Measurements from ENCODE around the gene PIGU. TPM values are rescaled to one million over a fixed set of nuclear protein-coding genes. Genes with fewer than 3 reads are reported as not detected.

The PIGU gene
- total and polyA plus RNA-seq, 3 experiments from 2014 or later: 24.9 to 33.0 (median 26.3) TPM

- Mint-ChIP-seq H3K4me1 (peaks cover 21 to 49% (median 36%) of the 10 kb centered on the region in 3 donors), H3K27ac (peak overlapping the region; percentile 50 to 97 (median 93)), H3K9me3 (no peaks in the 10 kb centered on the region), H3K36me3 (peaks cover 0 to 51% (median 18%) of the 10 kb centered on the region in 3 donors), H3K27me3 (peaks cover 0 to 2% of the 10 kb centered on the region in 2 donors), H3K4me3 (peak overlapping the region in 6 of 7 donors; percentile 42 to 75 (median 60))
- no peak for DNase-seq
- POLR2A ChIA-PET: no interaction called here
- Histone ChIP-seq H3K27ac (ENCODE audit: low read depth, low read length) (peak overlapping the region; percentile 48), H3K27me3 (ENCODE audit: insufficient read depth, low read length, poor library complexity, severe bottlenecking) (no peaks in the 10 kb centered on the region), H3K4me3 (ENCODE audit: low read length) (no peak overlapping the region), H3K36me3 (ENCODE audit: insufficient read depth, low read length) (peaks cover 21% of the 10 kb centered on the region), H3K9me3 (ENCODE audit: low read length) (no peaks in the 10 kb centered on the region), H3K4me1 (ENCODE audit: insufficient read depth, low read length) (peaks cover 13% of the 10 kb centered on the region)
- CTCF ChIA-PET: interaction anchor here (0.8 to 2.0 kb wide), 5 partner anchors 21 to 229 kb away, joined by 3 to 4 read pairs (median 3); no protein-coding TSS in a partner anchor
Measured at GRCh38 chr20:34540596-34541263, 136.2 kb downstream of the PIGU start.

- H3K4me1 Mint-ChIP-seq: peaks cover 20 to 48% (median 35%) of the 10 kb centered on the region in 3 donors
- peaks cover 13% of the 10 kb centered on the region for H3K4me1 ChIP-seq (ENCODE audit: insufficient read depth, low read length)
- no peaks in the 10 kb centered on the region for H3K27me3 ChIP-seq (ENCODE audit: insufficient read depth, low read length, poor library complexity, severe bottlenecking)
- no peaks in the 10 kb centered on the region for H3K9me3 Mint-ChIP-seq
- POLR2A ChIA-PET: no interaction called here
- no peaks in the 10 kb centered on the region for H3K27me3 Mint-ChIP-seq
- peaks cover 31% of the 10 kb centered on the region for H3K36me3 ChIP-seq (ENCODE audit: insufficient read depth, low read length)
- H3K27ac Mint-ChIP-seq: peak overlapping the region in 4 of 8 donors; percentile 43 to 90 (median 76)
- H3K4me3 ChIP-seq (ENCODE audit: low read length): no peak overlapping the region
- no peak for DNase-seq
- H3K4me3 Mint-ChIP-seq: no peak overlapping the region
- peaks cover 0 to 61% (median 23%) of the 10 kb centered on the region in 3 donors for H3K36me3 Mint-ChIP-seq
- CTCF ChIA-PET: interaction anchor here (0.7 to 2.0 kb wide), 5 partner anchors 10 to 230 kb away, joined by 3 to 9 read pairs (median 4); no protein-coding TSS in a partner anchor
- no peak overlapping the region for H3K27ac ChIP-seq (ENCODE audit: low read depth, low read length)
- H3K9me3 ChIP-seq (ENCODE audit: low read length): no peaks in the 10 kb centered on the region
Measured at GRCh38 chr20:34539756-34540155, 137.1 kb downstream of the PIGU start.

GRCh38 chr20:34538671-34539123 lies 138.2 kb downstream of the PIGU start:
- Mint-ChIP-seq H3K9me3 (no peaks in the 10 kb centered on the region), H3K36me3 (peaks cover 0 to 69% (median 24%) of the 10 kb centered on the region in 3 donors), H3K4me3 (no peak overlapping the region), H3K27me3 (no peaks in the 10 kb centered on the region), H3K4me1 (peaks cover 18 to 38% (median 25%) of the 10 kb centered on the region in 3 donors), H3K27ac (peak overlapping the region in 6 of 8 donors; percentile 56 to 80 (median 69))
- no peak overlapping the region for H3K27ac ChIP-seq (ENCODE audit: low read depth, low read length)
- no peak overlapping the region for H3K4me3 ChIP-seq (ENCODE audit: low read length)
- no peaks in the 10 kb centered on the region for H3K9me3 ChIP-seq (ENCODE audit: low read length)
- H3K36me3 ChIP-seq (ENCODE audit: insufficient read depth, low read length): peaks cover 37% of the 10 kb centered on the region
- peak; percentile 25 to 69 (median 38) for DNase-seq
- ChIA-PET CTCF (interaction anchor here (0.9 to 2.8 kb wide), 9 partner anchors 9 to 231 kb away, joined by 3 to 20 read pairs (median 4); partner anchors contain the start of gene DYNLRB1), POLR2A (interaction anchor here (0.6 kb wide), 1 partner anchor 38 kb away, joined by 3 read pairs; no protein-coding TSS in a partner anchor)
- H3K4me1 ChIP-seq (ENCODE audit: insufficient read depth, low read length): peaks cover 13% of the 10 kb centered on the region
- H3K27me3 ChIP-seq (ENCODE audit: insufficient read depth, low read length, poor library complexity, severe bottlenecking): no peaks in the 10 kb centered on the region

- CTCF ChIA-PET: interaction anchor here (0.9 to 2.8 kb wide), 9 partner anchors 15 to 232 kb away, joined by 3 to 20 read pairs (median 4); partner anchors contain the start of gene DYNLRB1
- Histone ChIP-seq H3K27ac (ENCODE audit: low read depth, low read length) (no peak overlapping the region), H3K4me3 (ENCODE audit: low read length) (no peak overlapping the region), H3K9me3 (ENCODE audit: low read length) (no peaks in the 10 kb centered on the region), H3K4me1 (ENCODE audit: insufficient read depth, low read length) (peaks cover 13% of the 10 kb centered on the region), H3K36me3 (ENCODE audit: insufficient read depth, low read length) (peaks cover 41% of the 10 kb centered on the region), H3K27me3 (ENCODE audit: insufficient read depth, low read length, poor library complexity, severe bottlenecking) (no peaks in the 10 kb centered on the region)
- no peak for DNase-seq
- peak overlapping the region in 1 of 8 donors; percentile 63 for H3K27ac Mint-ChIP-seq
- H3K9me3 Mint-ChIP-seq: no peaks in the 10 kb centered on the region
- no peak overlapping the region for H3K4me3 Mint-ChIP-seq
- peaks cover 0 to 77% (median 24%) of the 10 kb centered on the region in 3 donors for H3K36me3 Mint-ChIP-seq
- peaks cover 18 to 34% (median 19%) of the 10 kb centered on the region in 3 donors for H3K4me1 Mint-ChIP-seq
- no peaks in the 10 kb centered on the region for H3K27me3 Mint-ChIP-seq
- POLR2A ChIA-PET: no interaction called here
Measured at GRCh38 chr20:34537651-34538050, 139.2 kb downstream of the PIGU start.

- Histone ChIP-seq H3K9me3 (ENCODE audit: low read length) (no peaks in the 10 kb centered on the region), H3K4me3 (ENCODE audit: low read length) (no peak overlapping the region), H3K36me3 (ENCODE audit: insufficient read depth, low read length) (peaks cover 41% of the 10 kb centered on the region), H3K27me3 (ENCODE audit: insufficient read depth, low read length, poor library complexity, severe bottlenecking) (no peaks in the 10 kb centered on the region), H3K4me1 (ENCODE audit: insufficient read depth, low read length) (peaks cover 12% of the 10 kb centered on the region), H3K27ac (ENCODE audit: low read depth, low read length) (no peak overlapping the region)
- H3K36me3 Mint-ChIP-seq: peaks cover 0 to 79% (median 24%) of the 10 kb centered on the region in 3 donors
- POLR2A ChIA-PET: no interaction called here
- no peak overlapping the region for H3K4me3 Mint-ChIP-seq
- H3K27ac Mint-ChIP-seq: peak overlapping the region in 1 of 8 donors; percentile 63
- CTCF ChIA-PET: interaction anchor here (0.9 to 2.8 kb wide), 6 partner anchors 14 to 233 kb away, joined by 3 to 20 read pairs (median 5); no protein-coding TSS in a partner anchor
- no peaks in the 10 kb centered on the region for H3K27me3 Mint-ChIP-seq
- DNase-seq: peak in 2 of 5 donors; percentile 28 to 64
- no peaks in the 10 kb centered on the region for H3K9me3 Mint-ChIP-seq
- H3K4me1 Mint-ChIP-seq: peaks cover 18 to 30% (median 18%) of the 10 kb centered on the region in 3 donors
Measured at GRCh38 chr20:34536798-34537394, 140.0 kb downstream of the PIGU start.

- Mint-ChIP-seq H3K27me3 (no peaks in the 10 kb centered on the region), H3K36me3 (peaks cover 0 to 80% (median 18%) of the 10 kb centered on the region in 3 donors), H3K4me3 (no peak overlapping the region), H3K4me1 (peaks cover 14 to 27% (median 16%) of the 10 kb centered on the region in 3 donors), H3K27ac (peak overlapping the region in 6 of 8 donors; percentile 50 to 94 (median 64)), H3K9me3 (no peaks in the 10 kb centered on the region)
- Histone ChIP-seq H3K4me1 (ENCODE audit: insufficient read depth, low read length) (peaks cover 2% of the 10 kb centered on the region), H3K27me3 (ENCODE audit: insufficient read depth, low read length, poor library complexity, severe bottlenecking) (no peaks in the 10 kb centered on the region), H3K36me3 (ENCODE audit: insufficient read depth, low read length) (peaks cover 47% of the 10 kb centered on the region), H3K27ac (ENCODE audit: low read depth, low read length) (no peak overlapping the region), H3K4me3 (ENCODE audit: low read length) (no peak overlapping the region), H3K9me3 (ENCODE audit: low read length) (no peaks in the 10 kb centered on the region)
- POLR2A ChIA-PET: no interaction called here
- no peak for DNase-seq
- CTCF ChIA-PET: interaction anchor here (0.9 to 2.8 kb wide), 3 partner anchors 27 to 231 kb away, joined by 4 to 20 read pairs (median 7); no protein-coding TSS in a partner anchor
Measured at GRCh38 chr20:34535857-34536256, 141.0 kb downstream of the PIGU start.

GRCh38 chr20:34535301-34535840 lies 141.5 kb downstream of the PIGU start:
- Mint-ChIP-seq H3K9me3 (no peaks in the 10 kb centered on the region), H3K4me3 (no peak overlapping the region), H3K27ac (peak overlapping the region in 6 of 8 donors; percentile 50 to 94 (median 64)), H3K36me3 (peaks cover 0 to 80% (median 17%) of the 10 kb centered on the region in 3 donors), H3K4me1 (peaks cover 14 to 27% (median 16%) of the 10 kb centered on the region in 3 donors), H3K27me3 (no peaks in the 10 kb centered on the region)
- Histone ChIP-seq H3K4me3 (ENCODE audit: low read length) (no peak overlapping the region), H3K27me3 (ENCODE audit: insufficient read depth, low read length, poor library complexity, severe bottlenecking) (no peaks in the 10 kb centered on the region), H3K9me3 (ENCODE audit: low read length) (no peaks in the 10 kb centered on the region), H3K4me1 (ENCODE audit: insufficient read depth, low read length) (no peaks in the 10 kb centered on the region), H3K36me3 (ENCODE audit: insufficient read depth, low read length) (peaks cover 42% of the 10 kb centered on the region), H3K27ac (ENCODE audit: low read depth, low read length) (no peak overlapping the region)
- DNase-seq: no peak
- POLR2A ChIA-PET: no interaction called here
- CTCF ChIA-PET: interaction anchor here (0.9 kb wide), 1 partner anchor 173 kb away, joined by 3 read pairs; no protein-coding TSS in a partner anchor

Measured in CD8-positive, alpha-beta memory T cell (primary cell).